ENCODE results near the gene KAT8. TPM values are rescaled to one million over a fixed set of nuclear protein-coding genes. Genes with fewer than 3 reads are reported as not detected.
A peak's percentile ranks its signal among the peaks of the same experiment; 100 is the strongest.
"Not testable (repeated sequence)": the region's sequence is repeated elsewhere in the genome, so short reads cannot be mapped to it uniquely, and the experiment has no call there.

Gene KAT8
- total RNA-seq, 4 donors from 2014 or later = 63.0 to 101 (median 77.8) TPM

- peak; percentile 53 to 55 for DNase-seq
- H3K27me3 ChIP-seq = peaks cover 0 to under 1% of the 10 kb centered on the region in 2 donors
- H3K4me3 ChIP-seq = peak overlapping the region in 1 of 2 donors; percentile 45
- peaks cover 0 to 5% of the 10 kb centered on the region in 2 donors for H3K4me1 ChIP-seq
- H3K27ac ChIP-seq = peak overlapping the region; percentile 58 to 71
- no peaks in the 10 kb centered on the region for H3K9me3 ChIP-seq
- TF ChIP-seq, protein P1, sequence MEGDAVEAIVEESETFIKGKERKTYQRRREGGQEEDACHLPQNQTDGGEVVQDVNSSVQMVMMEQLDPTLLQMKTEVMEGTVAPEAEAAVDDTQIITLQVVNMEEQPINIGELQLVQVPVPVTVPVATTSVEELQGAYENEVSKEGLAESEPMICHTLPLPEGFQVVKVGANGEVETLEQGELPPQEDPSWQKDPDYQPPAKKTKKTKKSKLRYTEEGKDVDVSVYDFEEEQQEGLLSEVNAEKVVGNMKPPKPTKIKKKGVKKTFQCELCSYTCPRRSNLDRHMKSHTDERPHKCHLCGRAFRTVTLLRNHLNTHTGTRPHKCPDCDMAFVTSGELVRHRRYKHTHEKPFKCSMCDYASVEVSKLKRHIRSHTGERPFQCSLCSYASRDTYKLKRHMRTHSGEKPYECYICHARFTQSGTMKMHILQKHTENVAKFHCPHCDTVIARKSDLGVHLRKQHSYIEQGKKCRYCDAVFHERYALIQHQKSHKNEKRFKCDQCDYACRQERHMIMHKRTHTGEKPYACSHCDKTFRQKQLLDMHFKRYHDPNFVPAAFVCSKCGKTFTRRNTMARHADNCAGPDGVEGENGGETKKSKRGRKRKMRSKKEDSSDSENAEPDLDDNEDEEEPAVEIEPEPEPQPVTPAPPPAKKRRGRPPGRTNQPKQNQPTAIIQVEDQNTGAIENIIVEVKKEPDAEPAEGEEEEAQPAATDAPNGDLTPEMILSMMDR (IDR thresholded peaks at IDR 0.05) = no peak
- TF ChIP-seq POLR2A (IDR thresholded peaks at IDR 0.05) = no peak
- H3K36me3 ChIP-seq = no peaks in the 10 kb centered on the region
- intact Hi-C loops (cut with DNase I; ENCODE audit: low total_unique reads) = no loop called here
Observed at GRCh38 chr16:31143011-31143693, 25.7 kb downstream of the KAT8 start.

DNA sequence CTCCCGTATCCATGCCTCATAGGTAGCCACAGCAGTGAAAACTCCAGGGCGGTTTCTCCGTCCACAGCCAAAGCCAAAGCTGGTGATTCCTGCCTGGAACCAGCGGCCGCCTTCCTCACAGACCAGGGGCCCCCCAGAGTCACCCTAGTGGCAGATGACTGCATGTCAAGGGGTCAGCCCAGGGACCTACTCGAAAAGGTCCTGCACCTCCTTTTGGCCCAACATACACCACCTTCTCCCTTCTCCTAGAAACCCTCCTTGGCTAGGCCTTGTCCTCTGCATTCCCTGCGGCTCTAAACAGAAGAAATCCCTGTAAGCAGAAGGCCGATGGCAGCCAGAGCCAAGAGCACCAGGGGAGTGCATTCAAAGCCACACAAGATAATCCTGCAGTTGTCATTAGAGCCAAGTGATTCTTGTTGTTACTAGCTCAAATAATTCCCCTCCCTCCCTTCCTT is 26.3 kb downstream of the KAT8 start:
- TF ChIP-seq POLR2A (IDR thresholded peaks at IDR 0.05) = no peak
- TF ChIP-seq, protein P1 (IDR thresholded peaks at IDR 0.05) = no peak
- Histone ChIP-seq H3K27ac (no peak overlapping the region), H3K9me3 (no peaks in the 10 kb centered on the region), H3K4me3 (no peak overlapping the region), H3K36me3 (no peaks in the 10 kb centered on the region), H3K4me1 (peaks cover 0 to 5% of the 10 kb centered on the region in 2 donors), H3K27me3 (peaks cover 0 to 6% of the 10 kb centered on the region in 2 donors)
- intact Hi-C loops (cut with DNase I; ENCODE audit: low total_unique reads) = no loop called here
- no peak for DNase-seq

DNA sequence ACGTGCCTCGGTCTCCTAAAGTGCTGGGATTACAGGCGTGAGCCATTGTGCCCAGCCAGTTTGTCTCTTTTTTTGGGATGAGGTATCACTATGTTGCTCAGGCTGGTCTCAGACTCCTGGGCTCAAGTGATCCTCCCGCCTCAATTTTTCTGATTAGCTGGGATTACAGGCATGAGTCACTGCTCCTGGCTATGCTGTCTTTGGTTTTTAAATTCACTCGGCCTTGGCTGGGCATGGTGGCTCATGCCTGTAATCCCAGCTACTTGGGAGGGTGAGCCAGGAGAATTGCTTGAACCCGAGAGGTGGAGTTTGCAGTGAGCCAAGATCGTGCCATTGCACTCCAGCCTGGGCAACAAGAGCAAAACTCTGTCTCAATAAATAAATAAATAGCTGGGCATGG is 27.0 kb downstream of the KAT8 start:
- H3K4me1 ChIP-seq; DNase-seq; H3K9me3 ChIP-seq; H3K4me3 ChIP-seq; H3K27me3 ChIP-seq; H3K27ac ChIP-seq; H3K36me3 ChIP-seq; intact Hi-C loops (cut with DNase I; ENCODE audit: low total_unique reads): not testable (repeated sequence)

GRCh38 chr16:31145398-31145990 is 28.0 kb downstream of the KAT8 start:
- H3K27ac ChIP-seq = no peak overlapping the region
- H3K4me1 ChIP-seq = peaks cover 0 to 5% of the 10 kb centered on the region in 2 donors
- no peaks in the 10 kb centered on the region for H3K36me3 ChIP-seq
- DNase-seq = no peak
- H3K9me3 ChIP-seq = no peaks in the 10 kb centered on the region
- no peak overlapping the region for H3K4me3 ChIP-seq
- H3K27me3 ChIP-seq = peaks cover 0 to 6% of the 10 kb centered on the region in 2 donors
- TF ChIP-seq POLR2A (IDR thresholded peaks at IDR 0.05) = no peak
- TF ChIP-seq, protein P1 (IDR thresholded peaks at IDR 0.05) = no peak
- intact Hi-C loops (cut with DNase I; ENCODE audit: low total_unique reads) = no loop called here

DNA sequence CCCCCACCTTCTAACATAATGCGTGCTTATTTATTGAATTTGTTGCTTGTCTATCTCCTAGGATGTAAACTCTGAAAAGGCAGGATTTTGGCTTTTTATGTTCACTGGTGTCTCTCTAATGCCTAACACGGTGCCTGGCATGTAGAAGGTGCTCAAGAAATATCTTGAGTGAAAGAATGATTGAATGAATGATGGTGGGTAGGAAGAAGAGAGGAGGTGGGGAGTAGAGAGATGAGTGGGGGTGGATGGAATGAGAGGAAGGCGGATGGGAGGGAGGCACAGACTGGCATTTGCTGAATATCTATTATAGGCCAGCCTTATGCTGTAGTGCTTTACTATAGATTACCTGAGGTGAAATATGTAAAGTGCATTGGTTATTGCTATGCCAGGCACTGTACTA is 30.1 kb downstream of the KAT8 start:
- Histone ChIP-seq H3K4me3 (no peak overlapping the region), H3K27ac (no peak overlapping the region), H3K9me3 (no peaks in the 10 kb centered on the region), H3K4me1 (no peaks in the 10 kb centered on the region), H3K36me3 (no peaks in the 10 kb centered on the region), H3K27me3 (peaks cover 0 to 6% of the 10 kb centered on the region in 2 donors)
- no peak for DNase-seq
- intact Hi-C loops (cut with DNase I; ENCODE audit: low total_unique reads) = no loop called here
- TF ChIP-seq, protein P1 (IDR thresholded peaks at IDR 0.05) = no peak
- TF ChIP-seq POLR2A (IDR thresholded peaks at IDR 0.05) = no peak

Data from uterus (tissue), 4 donors.